Fibroblast of skin of left quadriceps (primary cell): Measurements from ENCODE around the gene KYAT1.

Experiments
- DNase-seq, 2 experiments: peaks; one replicate each; pipeline ENCODE4 v3.0.0-alpha.2; 2013; ENCODE audit warnings: low read depth in 2 of 2

Gene KYAT1

DNA sequence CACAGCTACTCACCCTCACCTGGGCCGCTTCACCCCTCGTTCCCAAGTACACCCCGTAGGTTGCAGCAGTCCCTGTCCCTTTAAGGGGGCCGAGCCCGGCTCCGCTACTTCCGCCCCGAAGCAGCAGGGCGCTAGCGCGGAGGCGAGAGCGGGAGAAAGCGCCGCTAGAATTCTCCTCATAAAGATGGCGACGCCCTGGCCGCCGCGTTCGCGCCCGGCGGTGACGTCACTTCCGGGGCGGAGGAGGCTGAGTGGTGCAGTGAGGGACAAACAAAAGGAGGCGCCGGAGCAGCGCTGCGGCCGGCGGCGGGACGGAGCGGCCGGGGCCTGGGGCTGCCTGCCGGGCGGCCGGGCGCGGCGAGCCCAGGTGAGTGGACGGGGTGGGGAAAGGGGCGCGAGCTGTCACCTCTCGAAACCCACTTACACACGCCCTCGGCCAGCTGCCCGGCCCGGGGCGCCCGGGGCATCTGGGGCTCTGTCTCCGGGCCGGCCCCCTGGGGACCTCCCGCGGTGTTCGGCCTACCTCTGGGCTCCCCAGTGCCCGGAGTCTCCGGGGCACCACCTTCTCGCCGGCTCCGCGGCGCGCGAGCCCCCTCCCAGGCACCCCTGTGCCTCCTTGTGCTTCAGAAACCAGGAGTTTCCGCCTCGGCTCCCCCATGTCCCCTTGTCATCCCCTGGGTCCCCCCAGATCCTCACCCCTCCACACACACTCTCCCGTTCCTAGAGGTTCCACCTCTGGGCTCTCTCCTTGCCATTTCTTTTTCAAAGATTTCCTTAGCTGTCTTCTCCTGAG lies at the start of gene KYAT1, which contains the start of gene LRRC8A:
Gene KYAT1 (minus strand): TSS at position 67 of the 793 bp plus-strand sequence. CDS start 36,545 bp downstream, outside the sequence.
Gene LRRC8A (plus strand): TSS at position 250 of the 793 bp plus-strand sequence. CDS start 25,032 bp downstream, outside the sequence.
- DNase-seq = peak; percentile 90 to 92

DNA sequence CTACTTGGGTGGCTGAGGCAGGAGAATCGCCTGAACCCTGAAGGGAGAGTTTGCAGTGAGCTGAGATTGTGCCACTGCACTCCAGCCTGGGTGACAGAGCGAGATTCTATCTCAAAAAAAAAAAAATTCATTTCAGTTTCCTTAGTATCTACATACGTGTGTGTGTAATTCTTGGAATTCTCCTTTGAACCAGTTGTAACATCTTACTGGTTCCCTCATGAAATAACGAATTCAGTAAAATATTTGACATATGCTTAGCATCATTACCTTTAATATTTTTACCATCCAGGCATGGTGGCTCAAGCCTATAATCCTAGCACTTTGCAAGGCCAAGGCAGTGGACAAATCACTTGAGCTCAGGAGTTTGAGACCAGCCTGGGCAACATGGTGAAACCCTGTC lies 47.8 kb upstream of the KYAT1 start:
- no peak for DNase-seq

- DNase-seq = no peak
Measured at GRCh38 chr9:128928624-128929023, 46.9 kb upstream of the KYAT1 start.

- DNase-seq = no peak
Measured at GRCh38 chr9:128927731-128928411, 46.1 kb upstream of the KYAT1 start.

- no peak for DNase-seq
Measured at GRCh38 chr9:128923493-128923883, 41.7 kb upstream of the KYAT1 start.

DNA sequence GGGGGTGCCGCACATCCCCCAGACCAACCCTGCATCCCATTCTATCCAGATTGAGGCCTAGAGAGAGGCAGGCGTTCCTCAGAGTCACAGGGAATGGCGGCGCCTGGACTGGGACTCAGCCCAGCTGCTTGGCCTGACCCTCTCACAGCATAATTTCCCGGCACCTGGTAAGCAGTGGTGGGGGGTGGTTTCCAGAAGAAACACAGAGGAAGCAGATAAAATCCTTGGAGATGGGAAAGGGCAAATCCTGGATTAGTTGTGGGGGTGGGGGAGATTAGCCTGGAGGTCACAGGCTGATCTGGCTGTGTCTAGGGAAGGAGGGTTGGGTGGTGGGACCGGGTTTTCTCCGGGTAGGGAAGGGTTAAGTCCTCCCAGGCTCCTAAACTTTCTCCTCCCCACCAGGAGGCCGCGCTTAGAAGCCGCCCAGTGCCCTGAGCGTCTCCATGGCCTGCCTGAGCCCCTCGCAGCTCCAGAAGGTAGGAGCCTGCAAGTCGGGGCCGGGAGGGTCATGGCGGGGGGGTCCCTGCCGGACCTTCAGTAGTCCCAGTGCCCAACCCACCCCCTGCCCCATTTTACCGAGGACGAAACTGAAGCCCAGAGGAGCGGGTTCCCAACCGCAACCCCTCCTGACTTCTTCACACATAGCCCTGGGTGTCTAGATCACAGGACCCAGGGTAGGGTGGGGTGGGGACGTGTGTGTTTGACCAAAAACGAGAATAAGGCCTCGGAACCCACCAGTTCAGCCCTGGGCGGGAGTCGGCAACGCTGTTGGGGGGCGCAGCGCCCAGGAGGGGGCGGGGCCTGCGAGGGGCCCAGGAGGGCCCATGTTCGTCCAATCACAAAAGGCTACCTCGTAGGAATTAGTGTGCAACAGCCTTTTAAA lies 40.4 kb upstream of the KYAT1 start:
- DNase-seq = no peak

DNA sequence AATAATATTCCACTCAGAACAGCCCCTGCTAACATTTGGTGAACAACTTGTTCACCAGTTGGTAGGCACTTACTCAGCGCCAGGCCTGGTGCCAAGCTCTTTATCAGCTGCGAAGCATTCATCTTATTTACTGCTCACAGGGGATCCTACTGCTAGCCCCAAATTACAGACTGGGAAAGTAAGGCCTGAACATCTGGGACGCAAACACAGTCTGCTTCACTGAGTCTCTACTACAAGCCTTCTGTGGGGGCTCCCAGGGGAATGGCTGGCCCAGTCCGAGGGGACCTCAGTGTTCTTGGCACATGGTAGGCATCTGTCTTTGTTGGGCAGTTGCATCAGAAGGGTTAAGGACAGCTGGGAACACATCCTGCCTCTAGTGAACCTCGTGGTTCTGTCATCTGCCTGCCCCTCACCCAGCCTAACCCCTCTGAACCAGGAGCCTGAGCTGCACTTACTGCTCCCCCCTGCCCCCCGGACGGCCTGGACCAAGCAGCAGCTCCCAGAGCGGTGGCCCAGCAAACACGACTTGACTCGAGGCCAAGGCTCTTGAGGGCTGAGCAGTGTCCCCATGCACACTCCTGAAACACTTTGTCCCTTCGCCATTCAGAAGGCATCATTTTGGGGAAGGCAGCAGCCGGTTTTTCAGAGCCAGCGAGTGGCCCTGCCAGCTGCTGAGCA lies 38.8 kb upstream of the KYAT1 start, which contains the start of gene PHYHD1:
Gene PHYHD1 (plus strand): TSS at position 602 of the 678 bp plus-strand sequence. CDS start 1,342 bp downstream, outside the sequence.
- DNase-seq = no peak

DNA sequence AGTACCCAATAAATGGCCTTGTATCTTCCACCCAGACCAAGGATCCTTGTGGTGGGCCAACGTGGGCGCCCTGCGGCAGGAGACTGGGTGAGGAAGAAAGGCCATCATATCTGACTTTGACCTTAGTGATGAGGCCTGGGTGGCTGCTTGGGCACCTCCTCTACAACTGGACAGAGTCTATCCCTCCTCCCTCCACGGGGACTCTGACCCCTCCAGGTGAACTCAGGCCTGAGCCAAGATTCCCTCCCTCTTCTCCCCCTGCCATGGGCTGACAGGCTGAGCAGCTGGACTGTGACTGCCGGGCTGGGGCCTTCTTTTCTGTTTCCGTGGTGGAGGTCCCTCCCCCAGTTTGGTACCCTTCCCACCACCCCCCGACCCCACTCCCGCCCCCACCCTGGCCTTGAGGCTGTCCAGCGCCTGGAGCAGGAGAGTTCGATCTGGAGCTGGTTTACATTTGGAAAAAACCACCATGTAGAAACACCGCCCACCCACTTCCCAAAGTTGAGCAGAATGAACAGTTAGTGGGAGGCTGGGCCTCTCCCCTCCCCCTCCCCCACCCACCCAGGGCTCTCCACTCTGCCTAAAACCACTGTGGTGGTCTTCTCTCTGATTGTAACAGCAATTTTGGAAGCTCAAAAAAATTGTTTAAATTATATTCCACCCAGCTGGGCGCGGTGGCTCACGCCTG lies 37.8 kb upstream of the KYAT1 start:
- DNase-seq = no peak

GRCh38 chr9:128918921-128919320 lies 37.2 kb upstream of the KYAT1 start:
- no peak for DNase-seq

- DNase-seq = peak; percentile 41 to 46
Measured at GRCh38 chr9:128917151-128917849, 35.5 kb upstream of the KYAT1 start.

GRCh38 chr9:128916745-128917144 lies 35.0 kb upstream of the KYAT1 start:
- DNase-seq = no peak

GRCh38 chr9:128916204-128916603 lies 34.5 kb upstream of the KYAT1 start:
- DNase-seq = no peak

DNA sequence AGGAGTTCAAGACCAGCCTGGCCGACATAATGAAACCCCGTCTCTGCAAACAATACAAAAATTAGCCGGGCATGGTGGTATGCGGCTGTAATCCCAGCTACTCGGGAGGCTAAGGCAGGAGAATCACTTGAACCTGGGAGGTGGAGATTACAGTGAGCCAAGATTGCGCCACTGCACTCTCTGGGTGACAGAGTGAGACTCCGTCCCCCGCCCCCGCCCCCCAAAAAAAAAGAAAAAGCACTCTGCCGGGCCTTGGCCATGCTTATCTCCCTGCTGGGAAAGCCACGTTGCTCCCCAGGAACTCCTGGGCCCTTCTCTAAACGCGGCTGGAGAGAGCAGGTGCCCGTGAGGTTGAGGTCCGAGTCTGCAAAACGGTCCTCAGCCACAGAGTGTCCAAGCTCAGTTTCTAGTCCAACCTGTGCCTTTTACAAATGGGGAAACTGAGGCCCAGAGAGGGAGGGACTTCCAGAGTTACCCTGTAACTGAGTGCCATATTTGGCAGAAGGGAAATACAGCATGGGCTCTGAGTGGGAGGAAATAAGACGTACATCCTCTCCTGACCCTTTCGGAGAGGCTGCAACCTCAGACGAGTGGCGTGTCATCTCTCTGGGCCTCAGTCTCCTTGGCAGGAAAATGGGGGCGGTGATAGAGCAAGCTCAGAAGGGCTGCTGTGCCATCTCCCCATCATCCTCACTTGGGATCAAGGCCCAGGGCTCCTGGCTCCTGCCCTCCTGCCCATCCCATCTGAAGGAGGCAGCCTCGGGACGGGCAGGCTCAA lies 32.4 kb upstream of the KYAT1 start:
- DNase-seq = no peak

- no peak for DNase-seq
Measured at GRCh38 chr9:128913048-128913900, 31.5 kb upstream of the KYAT1 start.

DNA sequence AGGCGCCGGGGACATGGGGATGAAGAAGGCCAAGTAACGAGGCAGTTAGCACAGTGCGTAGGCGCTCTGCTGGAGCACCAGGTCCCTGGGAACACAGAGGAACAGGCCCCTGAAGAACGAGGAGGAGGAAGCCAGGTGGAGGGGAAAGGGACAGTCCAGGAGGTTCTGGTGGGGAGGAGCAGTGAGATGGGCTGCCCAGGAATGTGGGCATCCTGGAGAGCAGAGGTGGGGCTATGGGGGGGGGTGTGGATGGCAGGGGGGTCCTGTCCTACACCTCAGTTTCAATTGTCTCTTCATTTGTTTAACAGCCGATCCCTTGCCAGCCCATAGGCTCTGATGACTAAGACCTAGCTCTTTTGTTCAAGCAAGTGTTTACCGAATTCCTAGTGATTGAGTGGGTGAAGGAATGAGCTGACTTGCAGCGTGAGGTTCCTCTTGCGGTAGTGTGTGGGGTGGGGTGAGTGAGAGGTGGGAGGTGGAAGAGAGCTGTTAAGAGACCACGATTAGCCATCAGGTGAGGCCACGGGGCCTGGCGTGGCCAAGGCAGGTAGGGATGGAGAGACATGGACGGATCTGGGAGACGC lies 30.6 kb upstream of the KYAT1 start:
- DNase-seq = peak; percentile 54 to 55

DNA sequence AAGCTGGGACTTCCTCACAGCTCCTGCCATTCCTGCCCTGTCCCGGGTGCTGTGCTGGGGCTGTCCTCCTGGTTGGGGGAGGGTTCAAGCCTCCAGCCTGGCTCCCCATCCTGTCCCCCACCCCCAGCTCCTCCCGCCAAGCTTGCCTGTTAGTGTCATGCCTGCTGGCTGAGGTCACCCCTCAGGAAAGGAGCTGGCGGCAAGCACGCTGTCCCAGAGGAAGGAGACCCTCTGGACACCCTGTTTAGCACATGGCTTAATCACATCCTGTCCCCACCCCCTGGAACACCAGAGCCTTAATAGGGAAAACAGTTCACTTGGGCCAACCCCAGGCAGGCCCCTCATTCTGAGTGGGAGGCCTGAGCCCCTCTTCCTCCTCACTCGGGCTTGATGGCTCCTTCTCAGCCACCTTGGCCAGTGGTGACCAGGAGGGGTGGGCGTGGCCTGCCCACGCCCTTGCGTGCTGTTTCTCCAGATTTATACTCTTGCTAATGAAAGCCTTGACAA lies 29.8 kb upstream of the KYAT1 start:
- peak; percentile 37 to 51 for DNase-seq

GRCh38 chr9:128910906-128911305 lies 29.2 kb upstream of the KYAT1 start:
- no peak for DNase-seq

DNA sequence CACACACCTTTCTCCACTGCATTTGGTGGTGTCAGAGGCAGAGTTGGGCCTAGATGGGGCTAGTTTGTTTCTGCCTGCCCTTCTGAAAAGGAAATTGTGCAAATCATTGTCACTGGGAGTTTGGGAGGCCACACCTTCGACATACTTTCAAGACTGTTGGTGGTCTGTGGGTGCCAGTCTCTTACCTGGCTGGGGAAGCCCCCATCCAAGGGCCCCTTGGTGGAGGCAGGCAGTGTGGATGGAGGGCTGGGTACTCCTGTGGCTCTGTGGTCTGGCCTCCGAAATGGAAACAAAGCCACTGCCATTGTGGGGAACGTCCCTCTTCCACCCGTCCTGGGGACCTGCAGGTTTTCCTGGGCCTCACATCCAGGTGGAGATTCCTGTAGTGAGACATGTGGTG lies 28.1 kb upstream of the KYAT1 start:
- DNase-seq = no peak
